ENCODE results near the gene GLT6D1.

GLT6D1 gene

GRCh38 chr9:135590486-135591079 lies 48.8 kb downstream of the GLT6D1 start:
- DNase-seq = peak in 2 of 10 donors; percentile 63 to 66
- intact Hi-C loops (cut with DNase I) = no loop called here

- DNase-seq = peak in 2 of 10 donors; percentile 29 to 33
- intact Hi-C loops (cut with DNase I) = no loop called here
These were observed 49.5 kb downstream of the GLT6D1 start for GRCh38 chr9:135589596-135590485.

- intact Hi-C loops (cut with DNase I) = no loop called here
- peak in 2 of 10 donors; percentile 67 to 71 for DNase-seq
These were observed 50.3 kb downstream of the GLT6D1 start for GRCh38 chr9:135588886-135589595.

- intact Hi-C loops (cut with DNase I) = no loop called here
- DNase-seq = peak in 1 of 10 donors; percentile 44
These were observed 51.0 kb downstream of the GLT6D1 start for GRCh38 chr9:135588371-135588770.

- intact Hi-C loops (cut with DNase I) = no loop called here
These were observed 51.7 kb downstream of the GLT6D1 start for GRCh38 chr9:135587658-135588057.

GRCh38 chr9:135586601-135587109 lies 52.7 kb downstream of the GLT6D1 start:
- peak in 1 of 10 donors; percentile 68 for DNase-seq
- intact Hi-C loops (cut with DNase I) = no loop called here

More at GRCh38 chr9:135587658-135588057, 51.7 kb downstream of the GLT6D1 start:
- no peak for DNase-seq

- intact Hi-C loops (cut with DNase I) = no loop called here
- DNase-seq = peak in 1 of 10 donors; percentile 29
These were observed 54.4 kb downstream of the GLT6D1 start for GRCh38 chr9:135584934-135585333.

- peak in 1 of 10 donors; percentile 71 for DNase-seq
- intact Hi-C loops (cut with DNase I) = no loop called here
These were observed 55.0 kb downstream of the GLT6D1 start for GRCh38 chr9:135584371-135584770.

- DNase-seq = peak in 2 of 10 donors; percentile 52 to 77
- intact Hi-C loops (cut with DNase I) = no loop called here
These were observed 55.7 kb downstream of the GLT6D1 start for GRCh38 chr9:135583688-135584011.

- intact Hi-C loops (cut with DNase I) = no loop called here
- DNase-seq = peak in 2 of 10 donors; percentile 63 to 71
These were observed 56.2 kb downstream of the GLT6D1 start for GRCh38 chr9:135582966-135583687.

- peak in 2 of 10 donors; percentile 57 to 65 for DNase-seq
- intact Hi-C loops (cut with DNase I) = no loop called here
These were observed 56.8 kb downstream of the GLT6D1 start for GRCh38 chr9:135582541-135582940.

GRCh38 chr9:135581636-135582426 lies 57.5 kb downstream of the GLT6D1 start:
- DNase-seq = peak in 2 of 10 donors; percentile 59 to 61
- intact Hi-C loops (cut with DNase I) = no loop called here

GRCh38 chr9:135580664-135581380 lies 58.5 kb downstream of the GLT6D1 start:
- peak in 1 of 10 donors; percentile 27 for DNase-seq
- intact Hi-C loops (cut with DNase I) = no loop called here

- intact Hi-C loops (cut with DNase I) = no loop called here
- DNase-seq = no peak
These were observed 59.3 kb downstream of the GLT6D1 start for GRCh38 chr9:135579889-135580660.

- intact Hi-C loops (cut with DNase I) = no loop called here
- DNase-seq = no peak
These were observed 60.0 kb downstream of the GLT6D1 start for GRCh38 chr9:135579356-135579755.

GRCh38 chr9:135577256-135577655 lies 62.1 kb downstream of the GLT6D1 start:
- peak in 1 of 10 donors; percentile 59 for DNase-seq
- intact Hi-C loops (cut with DNase I) = no loop called here

GRCh38 chr9:135575995-135576631 lies 63.2 kb downstream of the GLT6D1 start:
- intact Hi-C loops (cut with DNase I) = no loop called here
- peak in 1 of 10 donors; percentile 62 for DNase-seq

Measured in posterior cingulate gyrus (tissue), 11 donors.